Measurements from ENCODE around the gene DEGS2.

DEGS2 gene

GRCh38 chr14:100130521-100130920 lies 28.9 kb downstream of the DEGS2 start:
- DNase-seq: no peak

DNA sequence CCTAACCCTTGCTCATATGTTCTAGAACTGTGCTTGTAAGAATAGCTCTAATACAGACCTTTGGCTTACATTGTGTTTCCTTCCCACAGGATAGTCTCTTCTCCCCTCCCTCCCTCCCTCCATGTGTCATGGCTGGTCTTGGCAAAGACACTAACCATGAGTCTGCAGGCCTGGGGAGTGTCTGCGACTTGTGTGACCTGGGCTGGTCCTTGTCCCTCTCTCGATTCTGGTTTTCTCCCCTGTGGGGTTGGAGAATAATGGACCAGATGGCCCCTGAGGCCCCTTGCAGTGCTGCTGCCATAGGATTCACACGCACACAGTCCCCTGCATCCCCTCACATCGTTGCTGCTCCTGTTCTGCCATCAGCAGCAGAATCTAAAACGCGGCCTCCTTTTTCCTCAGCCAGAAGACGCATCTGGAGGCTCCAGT lies 30.3 kb downstream of the DEGS2 start:
- no peak for DNase-seq

GRCh38 chr14:100128688-100129087 lies 30.8 kb downstream of the DEGS2 start:
- DNase-seq: no peak

- DNase-seq: no peak
Observed at GRCh38 chr14:100127853-100128455, 31.5 kb downstream of the DEGS2 start.

GRCh38 chr14:100126401-100126800 lies 33.0 kb downstream of the DEGS2 start:
- DNase-seq: no peak

GRCh38 chr14:100124551-100125088 lies 34.8 kb downstream of the DEGS2 start:
- DNase-seq: peak; percentile 51

DNA sequence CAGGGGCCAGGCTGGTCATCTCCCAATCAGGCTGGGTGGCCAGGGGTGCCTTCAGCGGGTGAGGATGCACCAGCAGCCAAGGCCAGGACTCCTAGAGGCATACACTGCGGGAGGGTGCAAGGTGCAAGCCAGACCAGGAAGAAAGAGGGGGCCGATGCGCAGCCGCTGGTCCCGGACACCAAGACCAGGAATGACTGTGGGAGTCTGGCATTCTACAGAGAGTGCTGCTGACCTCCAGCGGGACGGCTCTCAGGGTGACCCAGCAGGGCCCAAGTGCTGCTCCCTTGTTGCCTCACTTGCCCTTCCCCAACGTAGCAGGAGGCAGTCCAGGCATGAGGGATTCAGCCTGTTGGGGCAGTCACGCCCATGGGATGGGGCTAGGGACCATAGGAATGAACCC lies 35.8 kb downstream of the DEGS2 start:
- DNase-seq: no peak

DNA sequence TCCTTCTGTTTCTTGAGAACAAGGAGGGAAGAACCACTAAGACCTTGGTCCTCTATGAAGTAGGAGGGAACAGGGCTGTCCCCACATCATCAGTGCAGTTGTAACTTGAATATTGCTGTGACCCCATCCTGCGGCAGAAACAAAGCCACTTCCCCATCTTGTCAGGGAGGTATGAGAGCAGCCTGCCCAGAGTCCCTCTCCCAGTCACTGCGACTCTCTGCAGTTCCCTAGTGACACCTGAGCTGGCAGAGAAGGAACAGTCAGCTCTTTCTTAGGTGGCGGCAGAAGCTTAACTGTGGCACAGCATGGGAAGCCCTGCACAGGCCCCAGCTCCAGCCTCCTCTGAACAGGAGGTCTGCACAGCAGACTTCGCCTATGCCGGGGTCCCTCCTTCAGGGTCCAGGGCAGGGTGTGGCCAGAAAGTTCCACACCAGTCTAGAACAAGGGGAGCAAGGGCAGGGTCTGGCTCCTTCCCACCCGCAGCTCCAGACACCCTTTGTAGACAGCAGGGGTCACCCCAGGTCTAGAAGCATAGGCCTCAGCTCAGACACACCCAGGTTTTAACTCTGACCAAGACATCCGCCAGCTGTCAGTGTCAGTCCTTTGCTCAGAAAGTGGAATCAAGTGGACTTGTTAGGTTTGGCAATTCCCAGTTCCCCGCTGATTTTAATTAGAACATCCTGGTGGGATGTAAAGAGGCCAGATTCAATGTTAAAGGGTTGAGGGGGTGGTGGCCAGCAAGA lies 36.8 kb downstream of the DEGS2 start:
- no peak for DNase-seq

DNA sequence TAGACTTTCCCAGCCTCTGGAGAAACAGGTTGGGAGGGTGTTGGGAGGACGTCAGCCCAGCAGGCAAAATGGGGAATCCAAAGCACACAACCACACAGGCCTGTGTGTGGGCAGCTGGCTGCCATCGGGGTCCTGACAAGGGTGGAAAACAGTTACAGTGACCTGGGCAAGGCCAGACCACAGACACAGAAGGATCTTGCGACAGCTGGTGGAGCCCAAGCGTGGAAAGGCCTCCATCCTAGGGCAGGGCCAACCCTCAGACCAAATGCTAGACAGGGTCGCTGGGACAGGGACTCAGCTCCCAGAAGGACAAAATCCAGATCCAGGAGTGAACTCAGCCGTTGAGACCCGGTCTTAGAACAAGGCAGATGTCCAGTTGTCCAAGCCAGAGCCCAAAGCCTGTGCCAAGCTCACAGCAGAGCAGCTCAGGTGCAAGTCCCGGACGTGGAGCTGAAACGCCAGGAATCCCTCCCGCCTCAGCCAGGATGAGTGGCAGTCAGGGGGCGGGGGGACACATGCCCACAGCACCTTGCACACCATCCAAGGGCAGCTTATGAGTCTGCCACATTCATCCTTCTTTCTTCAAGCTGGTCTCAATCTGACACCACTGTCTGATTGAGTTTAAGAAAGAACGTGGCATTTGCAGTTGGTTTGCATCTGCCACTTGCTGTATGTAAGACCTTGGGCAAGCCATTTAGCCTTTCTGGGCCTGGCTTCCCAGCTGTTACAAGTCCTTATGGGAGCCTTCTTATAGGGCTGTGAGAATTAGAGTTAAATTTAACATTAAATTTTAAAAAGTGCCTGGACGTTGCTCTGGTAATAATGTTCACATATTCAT lies 37.6 kb downstream of the DEGS2 start:
- no peak for DNase-seq

GRCh38 chr14:100120522-100121269 lies 38.7 kb downstream of the DEGS2 start:
- no peak for DNase-seq

DNA sequence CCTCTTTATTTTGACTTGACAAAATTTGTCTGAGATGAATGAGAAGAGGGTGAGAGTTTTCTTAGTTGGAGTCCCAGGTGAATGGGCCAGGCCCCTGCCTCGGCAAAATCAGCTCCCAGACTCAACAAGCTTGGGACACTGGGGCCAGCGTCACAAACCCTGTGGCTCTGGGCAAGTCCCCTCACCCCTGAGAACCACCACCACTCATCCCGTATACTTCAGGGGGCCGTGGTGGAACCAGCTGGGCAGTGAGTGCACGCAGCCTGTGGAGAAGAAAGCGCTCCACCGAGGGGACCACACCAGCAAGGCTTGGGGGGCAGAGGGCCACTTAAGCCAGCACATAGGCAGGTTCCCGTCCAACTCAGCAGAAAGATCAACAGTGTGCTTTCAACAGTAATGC lies 40.2 kb downstream of the DEGS2 start:
- no peak for DNase-seq

DNA sequence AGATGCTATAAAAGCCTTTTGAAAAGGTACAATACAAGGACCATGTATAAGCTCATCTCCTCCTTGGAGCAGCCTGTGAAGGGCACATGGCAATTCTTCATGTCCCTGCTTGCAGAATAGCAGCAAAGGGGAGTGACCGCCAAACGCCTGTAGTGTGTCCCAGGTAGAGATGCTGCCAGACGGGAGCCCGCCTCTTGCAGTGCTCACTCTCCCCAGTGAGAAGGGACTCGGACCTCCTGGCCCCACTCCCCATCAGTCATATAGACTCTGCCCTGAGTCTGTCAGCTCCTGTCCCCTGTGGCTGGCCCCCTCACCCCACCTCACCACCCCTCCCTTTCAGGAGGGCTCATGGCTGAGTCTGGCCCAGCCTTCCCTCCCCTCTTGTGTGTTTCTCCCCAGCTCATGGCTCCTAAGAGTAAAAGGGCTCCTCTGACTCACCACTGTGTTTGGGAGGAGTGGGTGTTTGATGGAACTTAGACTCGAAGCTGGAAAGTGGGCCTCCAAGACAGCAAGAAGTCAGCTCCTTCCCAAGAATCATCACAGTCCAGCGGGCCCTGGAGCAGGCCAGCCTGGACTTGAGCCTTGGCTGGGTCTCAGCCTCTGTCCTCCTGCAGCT lies 40.9 kb downstream of the DEGS2 start:
- DNase-seq: no peak

DNA sequence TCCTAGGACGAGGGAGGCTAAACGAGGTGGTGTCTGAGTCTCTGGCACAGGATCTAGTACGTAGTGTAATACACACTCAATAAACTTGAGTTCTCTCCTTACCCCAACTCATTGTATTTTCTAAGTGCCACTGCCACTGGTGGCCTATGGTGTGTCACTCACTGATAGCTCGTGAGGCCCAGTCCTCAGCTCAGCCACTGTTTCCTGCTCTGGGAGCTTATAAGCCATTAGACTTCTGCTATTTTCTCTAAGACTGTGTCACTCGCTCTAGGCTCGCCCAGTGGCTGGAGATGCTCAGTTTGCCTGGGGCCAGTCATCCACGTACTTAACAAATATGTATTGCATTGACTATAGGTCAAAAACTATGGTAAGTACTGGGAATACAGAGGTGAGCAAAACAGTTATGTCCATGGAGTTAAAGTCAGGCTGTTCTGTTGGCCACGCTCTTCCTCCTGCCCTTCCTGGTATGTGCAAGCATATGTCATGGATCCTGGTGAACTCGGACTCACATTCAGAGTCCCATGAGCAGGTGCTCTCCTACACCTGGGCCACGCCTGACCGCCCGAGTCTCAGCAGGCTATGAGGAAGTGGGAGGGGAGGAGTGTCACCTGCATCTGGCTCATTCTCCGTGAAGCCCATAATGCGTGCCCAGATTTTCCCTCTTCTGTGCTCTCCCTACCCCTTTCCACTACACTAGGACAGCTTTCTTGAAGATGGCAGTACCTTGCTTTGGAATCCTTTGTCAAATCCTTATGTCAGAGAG lies 41.6 kb downstream of the DEGS2 start:
- peak; percentile 63 for DNase-seq

DNA sequence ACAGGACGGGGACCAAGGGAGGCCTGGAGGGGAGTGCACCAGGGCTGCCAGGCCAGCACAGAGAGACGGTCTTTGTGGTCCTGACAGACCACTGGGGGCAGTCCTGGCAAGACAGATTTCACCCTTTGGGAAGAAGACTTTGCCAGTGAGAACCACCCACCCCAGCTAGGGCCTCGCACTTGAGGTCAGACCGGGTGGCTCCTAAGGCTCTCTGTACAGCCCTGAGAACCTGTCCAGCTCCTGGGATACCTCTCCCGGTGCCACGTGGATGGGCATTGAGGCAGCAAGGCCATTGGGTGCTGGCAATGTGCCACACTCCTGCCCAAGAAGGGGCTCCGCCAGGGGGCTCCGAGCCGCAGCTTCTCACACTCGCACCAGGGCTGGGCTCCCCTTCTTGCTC lies 42.4 kb downstream of the DEGS2 start:
- no peak for DNase-seq

DNA sequence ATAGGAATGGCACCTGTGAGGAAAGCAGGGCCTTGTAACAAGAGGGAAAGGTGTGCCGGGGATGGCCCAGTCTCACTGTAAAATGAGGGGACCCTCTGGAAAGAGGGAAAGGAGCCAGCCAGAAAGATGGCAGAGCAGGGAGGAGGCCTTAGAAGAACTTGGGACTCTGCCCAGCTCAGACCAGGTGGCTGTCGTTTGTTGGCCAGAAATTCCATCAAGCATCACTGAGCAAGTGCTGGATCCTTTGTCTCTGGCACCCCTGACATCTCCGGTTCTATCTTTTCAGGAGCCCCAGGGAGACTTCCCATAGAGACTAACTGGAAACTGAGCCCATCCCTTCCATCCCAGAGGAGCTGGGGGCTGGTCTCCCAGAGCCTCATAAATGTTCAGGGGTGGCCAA lies 43.3 kb downstream of the DEGS2 start:
- no peak for DNase-seq

DNA sequence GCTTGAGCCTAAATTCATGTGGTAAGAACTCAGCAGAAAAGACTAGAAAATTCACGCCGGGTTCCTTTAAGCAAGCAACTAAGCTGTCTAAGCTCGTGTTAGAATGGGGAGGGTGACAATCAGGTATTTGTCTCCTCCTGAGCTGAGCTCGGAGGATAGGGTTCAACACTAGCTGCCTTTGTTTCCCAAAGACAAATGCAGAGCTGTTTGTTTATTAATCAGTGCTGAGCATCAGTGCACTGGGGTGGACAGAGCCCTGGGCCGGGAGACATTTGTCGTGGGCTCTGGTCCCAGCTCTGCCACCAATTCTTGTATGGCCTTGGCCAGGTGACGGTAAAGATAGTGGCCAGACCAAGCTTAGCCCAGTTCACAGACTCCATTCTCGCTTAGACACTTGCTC lies 43.7 kb downstream of the DEGS2 start:
- no peak for DNase-seq

GRCh38 chr14:100115236-100115635 lies 44.2 kb downstream of the DEGS2 start:
- DNase-seq: no peak

DNA sequence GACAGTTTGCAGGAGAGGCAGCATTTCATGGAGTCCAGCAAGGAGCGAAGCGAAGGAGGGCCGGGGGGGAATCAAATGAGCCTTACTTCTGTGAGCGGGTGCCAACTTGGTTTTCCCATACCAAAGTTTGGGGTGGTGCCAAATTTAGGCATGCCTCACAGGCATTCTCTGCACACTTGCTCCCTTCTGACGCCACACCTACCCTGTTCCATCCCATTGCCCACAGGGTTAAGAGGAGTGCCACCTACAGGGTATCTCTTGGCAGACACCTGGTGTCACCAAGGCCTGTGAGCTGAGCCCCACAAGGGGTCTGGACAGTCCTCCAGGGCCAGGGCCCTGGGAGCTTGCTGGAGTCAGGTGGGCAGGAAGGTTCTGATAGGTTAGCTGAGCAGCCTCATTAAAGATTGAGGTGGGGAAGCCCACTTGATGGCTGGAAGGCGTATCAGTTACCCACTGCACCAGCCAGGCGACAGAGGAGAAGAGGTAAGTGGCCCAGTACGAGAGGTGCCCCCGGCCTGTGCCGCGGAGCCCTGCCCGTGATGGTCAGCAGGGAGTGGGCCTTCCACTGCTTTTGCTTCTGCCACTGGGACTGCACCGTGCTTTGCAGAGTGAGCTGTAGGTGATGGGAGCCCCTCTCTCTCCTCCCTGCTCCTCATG lies 45.2 kb downstream of the DEGS2 start:
- DNase-seq: no peak

DNA sequence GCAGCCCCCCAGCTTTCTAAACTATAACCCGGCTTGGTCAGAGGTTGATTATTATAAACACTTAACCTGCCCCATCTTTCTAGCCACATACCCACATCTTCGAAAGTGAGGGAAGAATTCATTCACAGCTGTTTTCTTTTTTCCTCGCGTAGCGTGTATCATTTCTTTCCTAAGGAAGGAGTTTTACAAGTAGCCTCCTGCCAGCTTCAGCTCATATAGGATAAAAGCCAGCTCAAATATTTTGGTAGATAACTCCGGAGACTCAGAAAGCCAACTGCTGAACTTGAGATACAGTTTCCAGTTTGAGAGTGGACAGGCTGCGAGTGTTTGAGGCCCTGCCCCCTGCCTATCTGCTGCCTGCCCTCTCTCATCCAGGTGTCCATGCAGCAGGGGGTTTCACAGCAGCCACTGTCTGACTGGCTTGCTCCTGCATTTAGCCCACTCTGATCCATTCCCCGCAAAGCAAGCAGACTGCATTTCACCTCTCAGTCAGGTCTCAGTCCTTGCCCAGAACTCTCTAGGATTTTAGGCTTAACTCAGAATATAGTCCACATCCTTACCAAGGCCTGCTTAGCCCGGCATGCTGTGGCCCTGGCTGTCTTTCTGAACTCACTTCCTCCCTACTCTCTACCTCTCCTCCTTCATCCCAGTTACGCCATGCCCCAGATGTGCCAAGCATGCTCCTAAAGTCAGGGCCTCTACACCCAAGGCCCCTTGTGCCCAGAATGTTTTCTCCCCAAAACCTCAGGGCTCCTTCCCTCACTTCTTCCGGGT lies 47.3 kb downstream of the DEGS2 start:
- no peak for DNase-seq

DNA sequence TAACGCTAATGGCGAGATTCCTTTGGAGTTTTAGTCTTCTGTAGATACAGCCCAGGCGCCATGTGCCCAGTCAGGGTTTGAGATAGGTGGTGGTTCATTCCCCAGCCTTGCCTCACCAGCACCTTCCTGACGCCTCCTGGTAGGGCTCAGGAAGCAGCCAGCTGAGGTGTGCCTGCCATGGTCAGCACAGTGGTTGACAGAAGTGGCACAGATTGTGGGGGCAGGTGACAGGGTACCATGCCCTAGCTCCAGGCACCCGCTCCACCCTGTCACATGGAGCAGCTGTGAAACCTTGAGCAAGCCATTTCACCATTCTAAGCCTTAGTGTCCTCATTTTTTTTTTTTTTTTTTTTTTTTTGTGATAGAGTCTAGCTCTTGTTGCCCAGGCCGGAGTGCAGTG lies 48.6 kb downstream of the DEGS2 start:
- no peak for DNase-seq
